Breast epithelium (tissue), 3 donors: ENCODE results near the gene CPA3.

Source experiments
- POLR2A ChIP-seq: fragments of 450-650 bp; IDR thresholded peaks from one replicate; pipeline ENCODE4 v1.6.1; 2016; ENCODE audit warnings: antibody characterized with exemption, mild to moderate bottlenecking, moderate library complexity
- POLR2AphosphoS5 ChIP-seq, 3 donors: sonication (generic); formaldehyde crosslinking; IDR thresholded peaks; one replicate each; pipeline ENCODE4 v1.6.1; 2017; ENCODE audit warnings: antibody characterized with exemption in 3 of 3
- TF ChIP-seq, protein P1 (sequence below), 3 donors: fragments of 450-650 bp; IDR thresholded peaks; one replicate each; pipeline ENCODE4 v1.5.1; 2016 to 2017; ENCODE audit warnings: antibody characterized with exemption in 3 of 3, mild to moderate bottlenecking in 3 of 3, moderate library complexity in 3 of 3

DNA sequence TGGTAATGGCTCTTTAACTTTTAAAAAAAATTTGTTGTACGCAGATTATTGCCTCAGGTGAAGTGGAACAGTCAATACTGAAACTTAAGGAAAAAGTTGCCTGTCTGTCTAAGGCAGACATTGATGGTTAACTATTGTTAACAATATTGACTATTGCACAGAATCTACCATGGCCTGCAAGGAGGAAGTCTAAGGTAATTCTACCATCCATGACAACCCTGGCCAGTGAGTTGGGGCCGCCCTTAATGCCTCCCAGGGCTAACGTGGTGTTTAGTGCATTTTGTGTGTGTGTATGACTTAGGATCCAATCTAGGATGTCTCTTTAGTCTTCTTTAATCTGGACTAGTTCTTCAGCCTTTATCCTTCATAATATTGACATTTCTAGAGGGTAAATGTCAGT, 39.6 kb upstream of the CPA3 start:
- TF ChIP-seq, protein P1, sequence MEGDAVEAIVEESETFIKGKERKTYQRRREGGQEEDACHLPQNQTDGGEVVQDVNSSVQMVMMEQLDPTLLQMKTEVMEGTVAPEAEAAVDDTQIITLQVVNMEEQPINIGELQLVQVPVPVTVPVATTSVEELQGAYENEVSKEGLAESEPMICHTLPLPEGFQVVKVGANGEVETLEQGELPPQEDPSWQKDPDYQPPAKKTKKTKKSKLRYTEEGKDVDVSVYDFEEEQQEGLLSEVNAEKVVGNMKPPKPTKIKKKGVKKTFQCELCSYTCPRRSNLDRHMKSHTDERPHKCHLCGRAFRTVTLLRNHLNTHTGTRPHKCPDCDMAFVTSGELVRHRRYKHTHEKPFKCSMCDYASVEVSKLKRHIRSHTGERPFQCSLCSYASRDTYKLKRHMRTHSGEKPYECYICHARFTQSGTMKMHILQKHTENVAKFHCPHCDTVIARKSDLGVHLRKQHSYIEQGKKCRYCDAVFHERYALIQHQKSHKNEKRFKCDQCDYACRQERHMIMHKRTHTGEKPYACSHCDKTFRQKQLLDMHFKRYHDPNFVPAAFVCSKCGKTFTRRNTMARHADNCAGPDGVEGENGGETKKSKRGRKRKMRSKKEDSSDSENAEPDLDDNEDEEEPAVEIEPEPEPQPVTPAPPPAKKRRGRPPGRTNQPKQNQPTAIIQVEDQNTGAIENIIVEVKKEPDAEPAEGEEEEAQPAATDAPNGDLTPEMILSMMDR (IDR thresholded peaks at IDR 0.05) = no peak
- TF ChIP-seq POLR2A (no peak), POLR2AphosphoS5 (IDR thresholded peaks at IDR 0.05) (no peak)
